ENCODE results near the gene KRTAP4-5.
"Not testable (repeated sequence)": the region's sequence is repeated elsewhere in the genome, so short reads cannot be mapped to it uniquely, and the experiment has no call there.

The KRTAP4-5 gene

DNA sequence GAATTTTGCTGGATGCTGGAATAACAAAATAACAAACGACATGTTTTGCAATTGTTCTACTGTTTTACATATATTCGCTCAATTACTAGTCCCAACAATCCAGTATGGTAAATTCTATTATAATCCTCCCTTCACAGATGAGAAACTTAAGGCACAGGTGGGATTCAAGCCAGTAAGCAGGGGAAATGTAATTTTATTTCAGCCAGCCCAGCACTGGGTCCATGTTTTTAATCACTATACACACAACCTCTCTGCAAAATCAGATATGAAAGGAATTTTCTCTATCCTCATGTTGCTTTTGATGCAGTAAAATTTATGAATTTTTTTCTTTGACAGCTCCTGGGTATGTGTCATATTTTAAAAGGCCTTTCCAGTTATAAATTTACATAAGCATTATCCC is 4.4 kb downstream of the KRTAP4-5 start:
- DNase-seq, result no peak

DNA sequence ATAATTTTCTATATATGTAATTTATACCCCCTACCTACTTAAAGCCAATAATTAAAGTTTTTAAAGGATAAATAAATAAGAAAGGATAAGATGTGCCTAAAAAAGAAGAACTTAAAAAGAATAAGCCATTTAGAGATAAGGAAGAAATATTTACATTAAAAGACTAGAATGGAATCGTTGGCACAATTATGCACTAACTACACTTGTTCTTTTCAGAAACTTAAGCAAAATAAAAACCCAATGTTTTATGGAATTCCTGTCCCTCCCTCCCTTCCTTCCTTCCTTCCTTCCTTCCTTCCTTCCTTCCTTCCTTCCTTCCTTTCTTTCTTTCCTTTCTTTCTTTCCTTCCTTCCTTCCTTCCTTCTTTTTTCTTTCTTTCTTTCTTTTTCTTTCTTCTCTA is 4.8 kb downstream of the KRTAP4-5 start:
- DNase-seq, result no peak

DNA sequence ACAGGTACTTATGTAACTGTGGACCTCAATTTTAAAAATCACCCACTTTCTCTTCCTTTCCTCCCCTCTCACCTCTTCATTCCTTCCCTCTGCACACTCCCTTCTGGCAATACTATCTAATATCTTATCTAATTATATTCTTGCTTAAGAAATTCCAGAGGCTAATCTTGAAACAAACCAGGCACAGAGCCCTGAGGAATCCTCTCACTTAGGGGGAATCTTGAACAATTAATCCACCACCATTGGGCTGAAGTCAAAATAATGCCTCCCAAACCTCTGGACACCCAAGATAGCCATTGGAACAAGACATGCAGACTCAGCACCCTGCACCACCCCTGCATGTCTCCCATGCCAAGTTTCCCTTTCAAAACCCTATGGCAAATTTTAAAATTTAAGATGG is 8.3 kb downstream of the KRTAP4-5 start:
- no peak for DNase-seq

DNA sequence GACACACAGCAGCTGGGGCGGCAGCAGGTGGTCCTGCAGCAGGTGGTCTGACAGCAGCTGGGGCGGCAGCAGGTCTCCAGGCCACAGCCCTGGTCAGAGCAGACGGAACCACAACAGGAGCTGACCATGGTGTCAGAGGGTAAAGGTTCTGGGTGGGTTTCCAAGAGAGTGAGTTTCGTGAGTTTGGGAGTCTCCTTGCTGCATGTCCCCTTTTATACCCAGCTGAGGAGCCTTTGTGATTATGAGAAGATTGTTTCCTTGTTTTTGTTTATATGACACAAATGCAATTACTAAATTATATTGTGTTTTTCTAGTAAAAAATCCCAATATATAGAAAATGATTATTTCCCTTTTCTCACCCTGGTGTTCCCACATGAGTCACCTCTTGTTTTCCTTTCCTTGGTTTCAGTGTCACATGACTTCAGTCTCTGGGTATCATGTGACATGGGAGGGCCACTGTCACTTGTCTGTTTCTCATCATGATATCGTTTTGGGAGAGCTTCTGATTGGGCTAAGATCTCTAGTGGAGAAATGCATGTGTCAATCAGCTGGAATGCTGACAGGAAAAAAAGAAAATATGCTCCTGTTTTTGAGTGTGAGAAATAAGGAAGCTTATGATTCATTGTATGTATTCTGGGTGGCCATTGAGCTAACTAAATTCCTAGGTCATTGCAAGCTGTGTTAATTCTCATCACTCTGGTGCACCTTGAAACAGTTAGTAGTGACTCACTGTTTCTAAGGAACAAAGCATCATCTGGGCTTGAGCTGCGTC is 9.1 kb downstream of the KRTAP4-5 start, which contains the start of gene KRTAP4-6:
KRTAP4-6 (minus strand) TSS at position 185 of the 772 bp plus-strand sequence; CDS start at position 128, 57 bp downstream.
- no peak for DNase-seq

DNA sequence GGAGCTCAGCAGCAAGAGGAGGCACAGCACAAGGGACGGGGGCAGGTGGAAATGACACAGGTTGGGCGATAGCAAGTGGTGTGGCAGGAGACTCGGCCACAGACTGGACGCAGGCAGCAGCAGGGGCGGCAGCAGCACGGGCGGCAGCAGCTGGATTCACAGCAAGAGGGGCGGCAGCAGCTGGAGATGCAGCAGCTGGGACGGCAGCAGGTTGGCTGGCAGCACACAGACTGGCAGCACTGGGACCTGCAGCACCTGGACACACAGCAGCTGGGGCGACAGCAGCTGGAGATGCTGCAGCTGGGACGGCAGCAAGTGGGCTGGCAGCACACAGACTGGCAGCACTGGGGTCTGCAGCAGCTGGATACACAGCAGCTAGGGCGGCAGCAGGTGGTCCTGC is 9.8 kb downstream of the KRTAP4-5 start:
- not testable (repeated sequence) for DNase-seq

DNA sequence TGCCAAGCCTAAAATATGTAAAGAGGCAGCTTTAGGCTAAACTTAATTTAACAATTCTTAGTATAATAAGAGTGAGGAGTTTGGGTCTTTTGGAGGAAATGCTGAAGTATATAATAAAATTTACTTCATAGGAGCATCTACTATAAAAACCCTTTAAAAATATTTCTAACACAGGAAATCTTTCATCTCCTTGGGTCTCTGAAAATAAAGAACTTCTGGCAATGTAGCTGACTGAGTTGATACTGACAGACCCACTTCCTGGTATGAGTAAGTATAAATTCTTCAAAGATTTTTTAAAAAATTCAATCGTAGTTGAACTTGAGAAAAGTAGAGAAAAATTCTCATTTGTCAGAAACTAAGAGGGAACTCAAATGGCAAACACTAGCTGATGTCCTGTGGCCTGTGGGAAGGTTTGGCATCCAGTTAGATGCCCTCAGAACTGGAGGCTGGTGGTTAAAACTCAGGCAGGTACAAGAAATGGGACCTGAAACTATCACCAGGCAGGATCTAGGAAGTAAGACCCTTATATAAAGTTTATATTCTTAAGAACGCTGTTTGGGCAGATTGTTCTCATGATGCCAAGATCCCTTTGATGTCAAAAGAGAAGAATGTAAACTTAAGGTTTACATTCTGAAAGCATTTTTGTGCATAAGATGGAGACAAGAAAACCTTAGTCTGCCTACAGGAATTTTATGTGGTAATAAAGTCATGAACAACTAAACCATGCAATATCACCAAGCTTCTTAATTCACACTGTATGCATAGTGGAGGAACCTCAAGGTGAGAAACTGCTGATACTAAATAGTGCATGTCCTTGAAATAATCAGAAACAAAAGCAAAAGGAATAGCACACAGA is 15.5 kb downstream of the KRTAP4-5 start:
- no peak for DNase-seq

DNA sequence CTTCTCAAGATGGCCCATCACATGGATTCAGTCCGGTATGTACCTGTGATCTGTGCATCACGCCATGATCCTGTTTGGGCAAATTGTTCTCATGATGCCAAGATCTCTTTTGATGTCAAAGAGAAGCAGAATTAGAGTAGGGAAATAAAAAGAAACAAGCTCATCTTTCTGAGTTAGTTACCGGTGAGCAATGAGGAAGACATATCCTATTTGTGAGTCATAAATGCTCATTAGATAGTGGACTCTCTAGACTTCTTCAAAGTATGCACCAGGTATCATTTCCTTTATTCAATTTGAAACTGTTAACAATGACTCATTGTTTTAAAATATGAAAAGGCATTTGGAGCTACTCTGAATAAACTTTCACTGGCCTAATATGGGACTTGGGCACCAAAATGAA is 17.6 kb downstream of the KRTAP4-5 start:
- DNase-seq, result no peak

DNA sequence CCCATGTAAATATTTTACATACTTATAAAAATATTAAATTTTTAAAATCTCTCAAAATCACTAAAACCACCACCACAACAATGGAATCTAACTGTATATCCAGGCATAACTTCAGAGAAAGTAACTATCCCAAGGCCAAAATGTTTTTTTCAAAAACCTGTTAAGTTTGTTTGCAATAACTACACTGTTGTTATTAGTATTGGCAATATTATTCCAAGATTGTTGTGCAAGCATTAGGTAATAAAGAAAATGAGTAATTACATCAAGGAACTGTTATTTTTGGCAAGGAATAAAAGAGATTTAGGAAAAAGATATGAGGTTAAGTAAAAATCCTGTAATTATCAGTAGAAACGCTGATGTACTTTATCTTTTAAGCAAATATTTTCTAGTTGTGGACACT is 22.3 kb downstream of the KRTAP4-5 start:
- DNase-seq, result no peak

DNA sequence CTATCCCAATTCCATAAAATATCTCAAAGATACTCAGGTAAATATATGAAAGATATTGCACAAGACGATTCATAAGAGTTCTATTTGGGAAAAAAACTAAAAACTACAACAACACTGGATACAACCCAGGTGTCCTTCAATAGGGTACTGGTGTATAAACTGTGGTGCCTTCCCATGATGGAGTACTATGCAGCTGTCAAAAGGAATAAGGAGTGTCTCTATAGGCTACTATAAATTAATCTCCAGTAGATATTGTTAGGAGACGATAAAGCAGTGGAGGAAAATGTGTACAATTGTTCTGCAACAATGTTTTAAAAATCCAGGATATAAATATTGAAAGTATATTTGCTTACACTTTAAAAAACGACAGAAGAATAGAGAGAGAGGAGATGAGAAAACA is 23.2 kb downstream of the KRTAP4-5 start:
- no peak for DNase-seq

DNA sequence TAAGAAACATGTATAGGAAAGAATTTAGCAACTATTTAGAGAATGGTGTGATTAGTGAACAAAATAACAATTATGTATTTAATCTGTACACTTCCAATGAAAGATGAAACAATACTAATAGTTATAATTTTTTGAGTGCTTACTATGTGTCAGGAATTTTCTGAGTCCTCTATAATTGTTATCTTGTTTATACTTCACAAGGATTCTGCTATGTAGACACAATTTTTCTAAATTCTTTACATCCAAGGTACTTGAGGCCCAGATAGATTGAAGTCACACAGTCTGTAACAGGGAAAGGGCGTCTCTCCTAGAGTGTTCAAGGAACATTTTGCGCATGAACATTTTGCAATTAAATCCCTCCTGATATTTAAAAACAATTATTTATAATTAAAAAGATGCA is 24.6 kb downstream of the KRTAP4-5 start:
- DNase-seq, result no peak

DNA sequence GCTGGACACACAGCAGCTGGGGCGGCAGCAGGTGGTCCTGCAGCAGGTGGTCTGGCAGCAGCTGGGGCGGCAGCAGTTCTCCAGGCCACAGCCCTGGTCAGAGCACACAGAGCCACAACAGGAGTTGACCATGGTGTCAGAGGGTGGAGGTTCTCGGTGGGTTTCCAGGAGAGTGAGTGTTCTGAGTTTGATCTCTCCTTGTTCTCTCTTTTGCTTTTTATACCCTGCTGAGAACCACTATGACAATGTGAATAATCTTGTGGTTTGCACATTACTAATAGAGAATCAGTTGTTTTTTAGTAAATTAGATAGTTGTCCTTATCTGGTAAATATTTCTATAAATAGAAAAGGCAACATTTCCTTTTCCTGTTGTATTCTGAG is 25.6 kb downstream of the KRTAP4-5 start, which contains the start of gene KRTAP4-12:
KRTAP4-12 (minus strand) TSS at position 192 of the 381 bp plus-strand sequence; CDS start at position 132, 60 bp downstream.
- DNase-seq, result not testable (repeated sequence)

DNA sequence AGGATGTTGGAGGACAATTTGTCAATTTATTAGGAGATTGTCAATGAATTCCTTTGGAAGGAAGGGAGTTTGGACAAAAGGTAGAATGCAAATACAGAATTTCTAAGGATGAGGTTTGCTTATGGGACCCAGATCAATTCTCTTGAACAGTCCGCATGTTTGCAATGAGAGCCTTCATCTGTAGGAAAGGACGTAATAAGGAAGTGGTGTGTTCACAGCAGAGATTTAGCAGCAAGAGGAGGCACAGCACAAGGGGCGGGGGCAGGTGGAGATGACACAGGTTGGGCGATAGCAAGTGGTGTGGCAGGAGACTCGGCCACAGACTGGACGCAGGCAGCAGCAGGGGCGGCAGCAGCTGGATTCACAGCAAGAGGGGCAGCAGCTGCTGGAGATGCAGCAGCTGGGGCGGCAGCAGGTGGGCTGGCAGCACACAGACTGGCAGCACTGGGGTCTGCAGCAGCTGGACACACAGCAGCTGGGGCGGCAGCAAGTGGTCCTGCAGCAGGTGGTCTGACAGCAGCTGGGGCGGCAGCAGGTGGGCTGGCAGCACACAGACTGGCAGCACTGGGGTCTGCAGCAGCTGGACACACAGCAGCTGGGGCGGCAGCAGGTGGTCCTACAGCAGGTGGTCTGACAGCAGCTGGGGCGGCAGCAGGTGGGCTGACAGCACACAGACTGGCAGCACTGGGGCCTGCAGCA is 26.2 kb downstream of the KRTAP4-5 start:
- not testable (repeated sequence) for DNase-seq

DNA sequence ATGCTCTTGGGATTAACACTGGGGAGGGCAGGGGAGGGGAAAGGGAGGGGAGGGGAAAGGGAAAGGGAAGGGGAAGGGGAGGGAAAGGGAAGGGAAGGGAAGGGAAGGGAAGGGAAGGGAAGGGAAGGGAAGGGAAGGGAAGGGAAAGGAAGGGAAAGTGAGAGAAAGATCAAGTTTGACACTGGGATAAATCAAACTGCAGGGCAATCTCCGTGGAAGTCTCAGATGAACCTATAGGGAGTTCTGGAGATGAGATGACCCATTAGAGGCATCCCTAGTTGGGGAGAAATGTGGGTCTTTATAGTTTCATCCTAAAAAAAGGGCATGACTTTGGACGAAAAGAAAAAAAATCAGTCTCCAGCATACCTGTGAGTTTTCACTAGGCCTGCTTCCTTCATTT is 27.9 kb downstream of the KRTAP4-5 start:
- DNase-seq, result no peak

DNA sequence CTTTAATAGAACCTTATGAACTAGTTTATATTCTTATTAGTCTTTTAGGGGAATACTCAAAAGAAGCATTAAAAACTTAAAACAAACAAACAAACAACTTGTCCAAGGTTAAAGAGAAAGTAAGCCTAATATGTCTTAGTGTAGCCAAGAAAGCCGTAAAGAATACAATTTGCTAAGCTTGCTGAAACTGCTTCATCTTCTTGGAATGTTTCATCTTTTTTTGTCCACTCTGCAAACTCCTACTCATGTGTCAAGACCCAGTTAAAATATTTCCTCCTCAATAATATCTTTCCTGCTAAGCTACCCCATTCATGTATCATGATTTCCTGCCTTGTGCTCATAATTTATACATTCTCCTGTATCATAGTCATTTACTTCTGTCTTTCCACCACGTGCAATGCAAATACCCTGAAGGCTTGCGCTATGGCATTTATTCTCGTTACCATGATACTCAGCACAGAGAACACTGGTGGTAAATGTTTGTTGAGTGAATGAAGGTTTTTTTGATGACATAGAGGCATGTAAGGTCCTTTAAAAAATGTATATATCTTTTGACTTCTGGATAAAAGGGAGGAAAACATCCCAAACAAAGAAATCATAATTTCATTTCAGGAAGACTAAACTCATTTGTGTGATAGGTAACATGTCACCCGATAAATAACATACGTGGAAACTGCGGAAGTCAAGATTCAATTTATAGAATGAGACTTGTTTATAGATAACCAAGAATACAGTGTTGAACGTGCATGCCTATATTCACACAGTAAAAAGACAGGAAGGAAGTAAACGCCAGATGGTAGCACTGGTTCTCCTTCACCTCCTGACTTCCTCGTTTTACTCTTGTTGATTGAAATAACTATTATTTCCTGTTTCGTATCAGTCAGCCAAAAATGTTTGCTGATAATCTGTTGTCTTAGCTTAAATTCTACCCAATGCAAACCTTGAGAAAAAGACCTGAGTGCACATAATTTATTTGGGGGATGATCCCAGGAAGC is 29.6 kb downstream of the KRTAP4-5 start:
- DNase-seq, result not testable (repeated sequence)

DNA sequence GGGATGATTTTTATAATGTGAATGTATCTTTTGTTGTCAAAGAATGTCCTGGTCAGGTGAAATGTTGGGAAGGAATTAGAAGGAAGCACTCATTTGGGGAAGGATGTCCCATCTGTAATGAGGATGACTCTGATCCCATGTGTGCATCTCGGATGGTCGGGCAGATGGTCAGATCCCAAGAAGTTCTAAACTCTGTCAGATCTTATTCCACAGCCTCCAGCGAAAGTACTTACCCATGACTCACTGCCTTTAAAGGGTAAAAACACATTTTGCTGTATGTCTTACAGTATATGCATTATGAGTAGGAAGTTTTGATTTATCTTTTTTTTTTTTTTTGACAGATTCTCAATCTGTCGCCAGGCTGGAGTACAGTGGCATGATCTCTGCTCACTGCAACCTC is 30.9 kb downstream of the KRTAP4-5 start:
- no peak for DNase-seq

DNA sequence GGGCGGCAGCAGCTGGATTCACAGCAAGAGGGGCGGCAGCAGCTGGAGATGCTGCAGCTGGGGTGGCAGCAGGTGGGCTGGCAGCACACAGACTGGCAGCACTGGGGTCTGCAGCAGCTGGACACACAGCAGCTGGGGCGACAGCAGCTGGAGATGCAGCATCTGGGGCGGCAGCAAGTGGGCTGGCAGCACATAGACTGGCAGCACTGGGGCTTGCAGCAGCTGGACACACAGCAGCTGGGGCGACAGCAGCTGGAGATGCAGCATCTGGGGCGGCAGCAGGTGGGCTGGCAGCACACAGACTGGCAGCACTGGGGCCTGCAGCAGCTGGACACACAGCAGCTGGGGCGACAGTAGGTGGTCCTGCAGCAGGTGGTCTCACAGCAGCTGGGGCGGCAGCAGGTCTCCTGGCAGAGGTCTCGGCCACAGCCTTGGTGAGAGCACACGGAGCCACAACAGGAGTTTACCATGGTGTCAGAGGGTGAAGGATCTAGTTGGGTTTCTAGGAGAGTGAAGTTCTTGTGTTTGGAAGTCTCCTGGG is 31.7 kb downstream of the KRTAP4-5 start, which contains the start of gene KRTAP4-11:
KRTAP4-11 (minus strand) TSS at position 528 of the 541 bp plus-strand sequence; CDS start at position 470, 58 bp downstream.
- not testable (repeated sequence) for DNase-seq

DNA sequence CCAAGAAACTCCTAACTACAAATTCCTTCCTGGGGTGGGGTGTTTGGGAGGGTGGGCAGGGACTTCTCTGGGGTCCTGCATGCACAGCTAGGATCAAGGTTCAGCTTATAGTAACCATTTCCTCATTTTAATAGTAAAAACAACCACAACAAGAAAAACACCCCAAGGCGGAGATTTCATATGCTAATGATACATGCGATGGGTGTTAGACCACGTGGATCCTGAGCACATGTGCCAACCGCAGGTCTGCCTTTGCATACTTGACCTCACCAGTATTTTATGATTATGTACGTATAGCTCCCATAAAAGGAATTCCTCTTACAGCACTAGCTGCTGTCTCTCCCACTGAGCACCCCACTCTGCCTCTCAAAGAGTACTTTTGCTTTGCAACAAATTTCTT is 33.3 kb downstream of the KRTAP4-5 start:
- no peak for DNase-seq

DNA sequence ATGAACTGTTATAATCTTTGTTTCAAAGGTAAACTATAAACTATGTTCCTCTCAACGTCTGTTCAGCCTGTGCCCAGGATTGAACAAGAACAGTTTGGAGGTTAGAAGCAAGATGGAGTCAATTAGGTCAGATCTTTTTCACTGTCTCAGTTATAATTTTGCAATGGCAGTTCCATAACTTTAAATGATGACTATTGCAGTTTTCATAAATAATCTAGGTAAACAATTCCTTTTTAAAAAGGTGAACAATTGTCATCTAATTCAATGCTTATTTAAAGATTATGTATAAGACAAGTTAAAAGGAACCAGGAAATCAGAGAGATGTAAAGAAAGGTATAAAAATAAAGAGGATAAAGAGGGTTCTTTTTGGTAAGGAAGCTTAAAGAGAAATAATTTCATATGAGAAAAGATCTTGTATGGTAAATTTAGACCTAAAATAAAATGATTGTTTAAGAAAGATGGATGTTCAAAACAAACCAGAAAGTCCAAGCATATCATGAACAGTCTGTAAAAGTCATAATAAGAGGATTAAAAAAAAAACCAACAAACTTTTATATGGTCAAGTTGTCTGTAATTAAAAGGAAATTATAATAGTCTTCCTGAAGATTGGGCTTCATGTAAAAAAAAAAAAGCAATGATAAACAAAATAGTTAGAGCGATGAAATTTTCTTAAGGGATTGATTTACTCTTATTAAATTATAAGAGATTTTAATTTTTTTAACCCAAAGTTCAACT is 38.3 kb downstream of the KRTAP4-5 start:
- DNase-seq, result no peak

DNA sequence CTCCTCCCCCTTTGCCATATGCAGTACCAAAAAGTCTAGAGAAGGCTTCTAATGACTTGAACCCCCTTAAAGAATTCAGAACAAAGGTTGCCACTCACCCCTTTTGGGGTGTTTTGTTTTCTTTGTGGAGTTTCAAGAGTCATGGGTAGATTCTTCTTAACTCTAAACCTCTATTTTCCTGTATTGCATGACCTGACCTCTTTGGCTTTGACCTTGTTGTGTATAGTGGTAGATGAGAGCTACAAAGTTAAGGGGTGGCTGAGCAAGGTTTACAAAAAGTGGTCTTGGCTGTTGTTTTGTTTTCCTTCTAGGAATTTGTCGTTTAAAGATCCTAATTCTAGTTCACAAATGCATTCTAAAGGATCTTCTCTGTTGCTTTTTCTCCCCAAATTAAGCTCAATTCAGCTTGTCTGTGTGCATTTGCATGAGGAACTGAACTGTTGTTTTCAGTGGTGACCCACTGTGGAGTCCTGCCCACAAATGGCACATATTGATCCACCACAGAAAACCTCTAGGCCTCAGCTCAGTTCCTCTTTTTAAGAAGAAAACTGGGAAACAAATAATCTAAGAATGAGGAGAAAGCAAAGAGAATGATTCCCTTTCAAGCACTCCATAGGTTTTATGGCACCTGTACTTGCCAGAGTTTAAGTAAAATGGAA is 40.8 kb downstream of the KRTAP4-5 start:
- DNase-seq, result not testable (repeated sequence)

DNA sequence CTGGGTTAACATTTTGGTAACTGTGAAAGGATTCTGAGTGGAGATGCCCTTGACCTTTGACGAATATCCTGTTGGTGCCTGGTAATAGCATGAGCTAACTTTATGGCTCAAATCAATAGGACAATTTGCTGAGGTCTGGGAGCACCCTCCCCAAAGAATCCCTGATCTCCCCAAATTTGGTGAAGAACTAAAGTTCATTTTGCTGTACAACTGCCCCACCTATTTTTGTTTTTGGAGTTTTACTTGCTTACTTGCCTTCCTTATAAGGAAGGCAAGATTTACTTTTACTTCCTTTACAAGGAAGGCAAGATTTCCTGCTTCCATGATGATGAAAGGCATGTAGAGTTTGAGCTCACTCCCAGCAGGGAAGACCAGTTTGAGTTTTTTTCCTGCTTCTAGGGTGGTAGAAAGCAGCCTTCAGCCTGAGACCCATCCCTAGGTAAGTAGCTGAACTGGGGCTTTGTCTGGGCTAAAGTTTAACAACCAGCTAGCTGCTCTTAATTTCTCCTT is 41.6 kb downstream of the KRTAP4-5 start:
- no peak for DNase-seq

All from activated effector memory CD4-positive, alpha-beta T cell treated with anti-CD3 and anti-CD28 coated beads, Interleukin-2, amount 50 U/mL, for 16 hours (primary cell).